GM19328 (cell line): Measurements from ENCODE around the gene RAB1B.
A peak's percentile ranks its signal among the peaks of the same experiment; 100 is the strongest.

Experiments used
- ATAC-seq: cut with Tn5 transposase; IDR thresholded peaks from one replicate; pipeline ENCODE4 v1.9.1; 2021; ENCODE audit warnings: mild to moderate bottlenecking, moderate library complexity; ENCODE audit not compliant: unreplicated experiment

Gene RAB1B

GRCh38 chr11:66282468-66283455 is 14.3 kb downstream of the RAB1B start:
- peak; percentile 76 for ATAC-seq

- no peak for ATAC-seq
Observed at GRCh38 chr11:66283461-66284105, 15.1 kb downstream of the RAB1B start.

- ATAC-seq = no peak
Observed at GRCh38 chr11:66284526-66285078, 16.2 kb downstream of the RAB1B start.

- ATAC-seq = no peak
Observed at GRCh38 chr11:66285250-66285947, 17.0 kb downstream of the RAB1B start.

GRCh38 chr11:66286699-66287098 is 18.3 kb downstream of the RAB1B start:
- ATAC-seq = no peak

- no peak for ATAC-seq
Observed at GRCh38 chr11:66287211-66287888, 18.9 kb downstream of the RAB1B start.

GRCh38 chr11:66287889-66288670 is 19.6 kb downstream of the RAB1B start:
- ATAC-seq = no peak

- peak; percentile 88 for ATAC-seq
Observed at GRCh38 chr11:66288671-66289547, 20.5 kb downstream of the RAB1B start, which contains the start of gene YIF1A. YIF1A (minus strand) TSS chr11:66289143; CDS start chr11:66288985, 158 bp downstream.

- ATAC-seq = peak; percentile 29
Observed at GRCh38 chr11:66289548-66290329, 21.3 kb downstream of the RAB1B start.

GRCh38 chr11:66290330-66290621 is 21.8 kb downstream of the RAB1B start:
- ATAC-seq = no peak

- no peak for ATAC-seq
Observed at GRCh38 chr11:66291303-66291705, 22.9 kb downstream of the RAB1B start.

- ATAC-seq = no peak
Observed at GRCh38 chr11:66291706-66292542, 23.5 kb downstream of the RAB1B start, which contains the start of gene TMEM151A. TMEM151A (plus strand) TSS chr11:66291894; CDS start chr11:66292014, 120 bp downstream.

GRCh38 chr11:66292543-66293332 is 24.3 kb downstream of the RAB1B start:
- no peak for ATAC-seq

GRCh38 chr11:66293352-66293751 is 24.9 kb downstream of the RAB1B start:
- ATAC-seq = no peak

- ATAC-seq = no peak
Observed at GRCh38 chr11:66293777-66294625, 25.6 kb downstream of the RAB1B start.
